GM06990 (cell line): ENCODE results near the gene PIGU.

Source experiments
- DNase-seq: peaks from one replicate; pipeline ENCODE4 v3.0.0-alpha.2; 2011; ENCODE audit not compliant: insufficient read length; ENCODE audit errors: extremely low read depth
- H3K27me3 ChIP-seq: replicated peaks from 2 replicates; pipeline ENCODE4 v1.6.0; 2011; ENCODE audit warnings: low read length; ENCODE audit not compliant: control insufficient read depth, insufficient read depth
- H3K36me3 ChIP-seq: 2 replicates; pipeline ENCODE4 v1.5.1; 2011; ENCODE audit warnings: low read length; ENCODE audit not compliant: control insufficient read depth, insufficient read depth
- H3K4me3 ChIP-seq: replicated peaks from 2 replicates; pipeline ENCODE4 v1.5.1; 2011; ENCODE audit warnings: low read depth, mild to moderate bottlenecking, control low read depth, low read length
- TF ChIP-seq, protein P1 (sequence below): IDR thresholded peaks from 2 replicates; pipeline ENCODE4 v1.5.1; 2011; ENCODE audit warnings: low read length, control low read depth, mild to moderate bottlenecking, inconsistent platforms; ENCODE audit not compliant: insufficient read depth, poor library complexity, severe bottlenecking

The PIGU gene

GRCh38 chr20:34532320-34532719, 144.6 kb downstream of the PIGU start:
- TF ChIP-seq, protein P1, sequence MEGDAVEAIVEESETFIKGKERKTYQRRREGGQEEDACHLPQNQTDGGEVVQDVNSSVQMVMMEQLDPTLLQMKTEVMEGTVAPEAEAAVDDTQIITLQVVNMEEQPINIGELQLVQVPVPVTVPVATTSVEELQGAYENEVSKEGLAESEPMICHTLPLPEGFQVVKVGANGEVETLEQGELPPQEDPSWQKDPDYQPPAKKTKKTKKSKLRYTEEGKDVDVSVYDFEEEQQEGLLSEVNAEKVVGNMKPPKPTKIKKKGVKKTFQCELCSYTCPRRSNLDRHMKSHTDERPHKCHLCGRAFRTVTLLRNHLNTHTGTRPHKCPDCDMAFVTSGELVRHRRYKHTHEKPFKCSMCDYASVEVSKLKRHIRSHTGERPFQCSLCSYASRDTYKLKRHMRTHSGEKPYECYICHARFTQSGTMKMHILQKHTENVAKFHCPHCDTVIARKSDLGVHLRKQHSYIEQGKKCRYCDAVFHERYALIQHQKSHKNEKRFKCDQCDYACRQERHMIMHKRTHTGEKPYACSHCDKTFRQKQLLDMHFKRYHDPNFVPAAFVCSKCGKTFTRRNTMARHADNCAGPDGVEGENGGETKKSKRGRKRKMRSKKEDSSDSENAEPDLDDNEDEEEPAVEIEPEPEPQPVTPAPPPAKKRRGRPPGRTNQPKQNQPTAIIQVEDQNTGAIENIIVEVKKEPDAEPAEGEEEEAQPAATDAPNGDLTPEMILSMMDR, result no peak
- Histone ChIP-seq H3K36me3 (peaks cover 52% of the 10 kb centered on the region), H3K4me3 (no peak overlapping the region), H3K27me3 (no peaks in the 10 kb centered on the region)
- DNase-seq, result no peak

- Histone ChIP-seq H3K36me3 (peaks cover 53% of the 10 kb centered on the region), H3K27me3 (no peaks in the 10 kb centered on the region), H3K4me3 (no peak overlapping the region)
- TF ChIP-seq, protein P1, result no peak
- DNase-seq, result no peak
These were observed 145.2 kb downstream of the PIGU start for GRCh38 chr20:34531608-34532265.

GRCh38 chr20:34530342-34530741, 146.6 kb downstream of the PIGU start:
- H3K4me3 ChIP-seq, result no peak overlapping the region
- H3K36me3 ChIP-seq, result peaks cover 47% of the 10 kb centered on the region
- DNase-seq, result no peak
- no peaks in the 10 kb centered on the region for H3K27me3 ChIP-seq
- TF ChIP-seq, protein P1, result no peak

DNA sequence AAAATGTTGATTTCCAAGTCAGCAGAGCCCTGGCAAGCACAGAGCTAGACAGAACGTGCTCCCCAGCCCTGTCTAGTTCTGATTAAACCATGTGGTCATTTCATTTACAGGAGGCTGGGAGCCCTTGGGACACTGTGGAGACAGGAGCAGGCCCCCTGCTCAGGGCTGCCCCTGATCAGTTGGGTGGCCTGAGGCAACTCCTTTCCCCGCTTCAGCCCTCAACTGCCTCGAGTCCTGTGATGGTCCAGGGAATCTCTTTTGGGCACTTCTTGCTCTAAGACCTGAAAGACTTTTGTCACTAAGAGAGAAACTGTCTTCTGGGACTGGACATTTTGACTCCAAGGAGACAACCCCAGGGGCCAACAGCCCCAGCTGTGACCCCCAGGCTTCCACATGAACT, 147.2 kb downstream of the PIGU start:
- Histone ChIP-seq H3K27me3 (no peaks in the 10 kb centered on the region), H3K4me3 (no peak overlapping the region), H3K36me3 (peaks cover 43% of the 10 kb centered on the region)
- no peak for DNase-seq
- TF ChIP-seq, protein P1, result no peak

DNA sequence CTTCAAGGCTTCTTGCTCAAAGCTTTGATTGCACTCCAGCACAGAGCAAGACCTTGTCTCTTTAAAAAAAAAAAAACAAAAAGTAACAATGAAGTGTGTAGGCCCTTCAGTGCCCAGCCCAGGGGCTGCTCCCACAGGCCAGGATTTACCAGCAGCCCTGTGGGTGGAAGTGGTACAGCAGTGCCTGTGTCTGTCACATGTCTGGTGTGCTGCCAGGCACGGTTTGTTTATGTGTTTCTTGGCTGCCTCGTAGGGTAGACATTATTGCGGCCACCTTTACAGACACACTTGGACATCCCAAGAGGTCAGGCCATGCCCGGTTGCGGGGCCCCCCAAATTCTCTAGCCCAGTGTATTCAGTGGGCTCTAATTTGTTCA, 148.0 kb downstream of the PIGU start:
- no peak for DNase-seq
- Histone ChIP-seq H3K4me3 (no peak overlapping the region), H3K36me3 (peaks cover 39% of the 10 kb centered on the region), H3K27me3 (no peaks in the 10 kb centered on the region)
- TF ChIP-seq, protein P1, result no peak

GRCh38 chr20:34527016-34527415, 149.9 kb downstream of the PIGU start:
- no peaks in the 10 kb centered on the region for H3K27me3 ChIP-seq
- TF ChIP-seq, protein P1, result no peak
- no peak for DNase-seq
- H3K36me3 ChIP-seq, result peaks cover 28% of the 10 kb centered on the region
- H3K4me3 ChIP-seq, result no peak overlapping the region
